HEK293 (cell line): ENCODE data around the gene LCN12.

Experiments
- CTCF ChIA-PET: fragments of 350-600 bp; formaldehyde crosslinking; extraction: SDS; loops from one replicate; lab custom pipeline; 2021; ENCODE audit warnings: antibody characterized with exemption; lab: Yijun Ruan, JAX
- POLR2A ChIA-PET: fragments of 300-600 bp; formaldehyde crosslinking; extraction: SDS; loops from one replicate; lab custom pipeline; 2020; ENCODE audit warnings: antibody characterized with exemption, inconsistent platforms; lab: Yijun Ruan, JAX
- H3K27ac ChIP-seq: fragments of 200-500 bp; sonication (Bioruptor generic); 2 replicates; pipeline ENCODE4 v1.5.1; 2014; ENCODE audit warnings: low read depth, low read length, control low read depth, inconsistent platforms; ENCODE audit errors: extremely low read depth
- H3K36me3 ChIP-seq, 2 experiments: fragments of 200-500 bp in 1 of 2; sonication (Bioruptor generic) in 1 of 2; 1 replicate in 1 of 2; 2 replicates in 1 of 2; pipeline ENCODE4 v1.5.1; 2014 to 2017; ENCODE audit warnings: inconsistent platforms in 2 of 2, low read length in 2 of 2; ENCODE audit not compliant: control insufficient read depth in 2 of 2, insufficient read depth in 1 of 2
- H3K4me1 ChIP-seq: fragments of 200-500 bp; sonication (Bioruptor generic); 2 replicates; pipeline ENCODE4 v1.5.1; 2014; ENCODE audit warnings: mild to moderate bottlenecking, low read length, inconsistent platforms; ENCODE audit not compliant: control insufficient read depth, insufficient read depth
- H3K4me3 ChIP-seq: 2 replicates; pipeline ENCODE4 v1.5.1; 2011; ENCODE audit warnings: low read depth, mild to moderate bottlenecking, control low read depth, low read length, moderate library complexity
- H3K9me3 ChIP-seq: fragments of 200-500 bp; sonication (Bioruptor generic); 2 replicates; pipeline ENCODE4 v1.5.1; 2014; ENCODE audit warnings: low read depth, low read length, inconsistent platforms; ENCODE audit not compliant: control insufficient read depth, insufficient read depth
- EGR2 ChIP-seq: fragments of 450-650 bp; formaldehyde crosslinking; IDR thresholded peaks from 2 replicates; pipeline ENCODE4 v1.5.1; 2016; ENCODE audit warnings: low read depth, missing biosample characterization, missing genetic modification characterization
- KLF10 ChIP-seq: fragments of 450-650 bp; IDR thresholded peaks from 2 replicates; pipeline ENCODE4 v1.5.1; 2018; ENCODE audit warnings: missing biosample characterization, mild to moderate bottlenecking, missing genetic modification characterization
- PRDM4 ChIP-seq: fragments of 450-650 bp; formaldehyde crosslinking; IDR thresholded peaks from 2 replicates; pipeline ENCODE4 v1.5.1; 2017; ENCODE audit warnings: missing biosample characterization, missing genetic modification characterization
- SCRT2 ChIP-seq: fragments of 450-650 bp; formaldehyde crosslinking; IDR thresholded peaks from 2 replicates; pipeline ENCODE4 v1.5.1; 2016; ENCODE audit warnings: missing biosample characterization, missing genetic modification characterization
- ZFHX2 ChIP-seq: fragments of 450-650 bp; formaldehyde crosslinking; conservative IDR thresholded peaks from 2 replicates; pipeline ENCODE4 v1.5.1; 2016; ENCODE audit warnings: missing biosample characterization, missing genetic modification characterization
- ZNF16 ChIP-seq: fragments of 450-650 bp; formaldehyde crosslinking; IDR thresholded peaks from 2 replicates; pipeline ENCODE4 v1.5.1; 2016; ENCODE audit warnings: low read depth, missing biosample characterization, missing genetic modification characterization
- ZNF202 ChIP-seq: fragments of 450-650 bp; formaldehyde crosslinking; IDR thresholded peaks from 2 replicates; pipeline ENCODE4 v1.5.1; 2016; ENCODE audit warnings: missing biosample characterization, missing genetic modification characterization, borderline replicate concordance
- ZNF341 ChIP-seq: fragments of 450-650 bp; formaldehyde crosslinking; IDR thresholded peaks from 2 replicates; pipeline ENCODE4; 2016; ENCODE audit warnings: low read depth, missing biosample characterization, missing genetic modification characterization
- ZNF416 ChIP-seq: fragments of 450-650 bp; formaldehyde crosslinking; IDR thresholded peaks from 2 replicates; pipeline ENCODE4 v1.5.1; 2016; ENCODE audit warnings: missing biosample characterization, missing genetic modification characterization
- ZNF473 ChIP-seq: fragments of 450-650 bp; formaldehyde crosslinking; IDR thresholded peaks from 2 replicates; pipeline ENCODE4 v1.5.1; 2017; ENCODE audit warnings: missing biosample characterization, missing genetic modification characterization
- ZNF529 ChIP-seq: fragments of 450-650 bp; formaldehyde crosslinking; IDR thresholded peaks from 2 replicates; pipeline ENCODE4 v1.5.1; 2017; ENCODE audit warnings: missing genetic modification characterization, missing biosample characterization; ENCODE audit not compliant: insufficient replicate concordance
- ZNF530 ChIP-seq: fragments of 450-650 bp; formaldehyde crosslinking; IDR thresholded peaks from 2 replicates; pipeline ENCODE4 v1.5.1; 2016; ENCODE audit warnings: low read depth, missing biosample characterization, missing genetic modification characterization
- ZNF544 ChIP-seq: fragments of 450-650 bp; formaldehyde crosslinking; IDR thresholded peaks from 2 replicates; pipeline ENCODE4 v1.5.0; 2017; ENCODE audit warnings: missing biosample characterization, missing genetic modification characterization
- ZNF585B ChIP-seq: fragments of 450-650 bp; formaldehyde crosslinking; IDR thresholded peaks from 2 replicates; pipeline ENCODE4 v1.5.1; 2016; ENCODE audit warnings: missing biosample characterization, missing genetic modification characterization
- ZNF600 ChIP-seq: fragments of 450-650 bp; formaldehyde crosslinking; IDR thresholded peaks from 2 replicates; pipeline ENCODE4 v1.5.1; 2016; ENCODE audit warnings: missing biosample characterization, missing genetic modification characterization
- ZNF610 ChIP-seq: fragments of 450-650 bp; formaldehyde crosslinking; IDR thresholded peaks from 2 replicates; pipeline ENCODE4 v1.5.1; 2016; ENCODE audit warnings: missing biosample characterization, missing genetic modification characterization, borderline replicate concordance
- ZNF791 ChIP-seq: fragments of 450-650 bp; formaldehyde crosslinking; IDR thresholded peaks from 2 replicates; pipeline ENCODE4 v1.5.1; 2016; ENCODE audit warnings: missing biosample characterization, missing genetic modification characterization
- ZNF830 ChIP-seq: fragments of 450-650 bp; IDR thresholded peaks from 2 replicates; pipeline ENCODE4 v1.5.0; 2018; ENCODE audit warnings: missing biosample characterization, missing genetic modification characterization, low read depth, mild to moderate bottlenecking, moderate library complexity
- ZNF843 ChIP-seq: fragments of 450-650 bp; formaldehyde crosslinking; IDR thresholded peaks from 2 replicates; pipeline ENCODE4 v1.5.1; 2016; ENCODE audit warnings: missing biosample characterization, missing genetic modification characterization
- TF ChIP-seq, protein P1 (sequence below): fragments of 450-650 bp; formaldehyde crosslinking; IDR thresholded peaks from 2 replicates; pipeline ENCODE4 v1.5.1; 2016; ENCODE audit warnings: missing biosample characterization, missing genetic modification characterization
- TF ChIP-seq, protein P2 (sequence below): sonication (generic); formaldehyde crosslinking; IDR thresholded peaks from 2 replicates; pipeline ENCODE4 v1.8.1; 2022; ENCODE audit warnings: mild to moderate bottlenecking, moderate library complexity, missing genetic modification reagents
- TF ChIP-seq, protein P3 (sequence below): fragments of 450-650 bp; IDR thresholded peaks from 2 replicates; pipeline ENCODE4 v1.5.1; 2018; ENCODE audit warnings: missing biosample characterization, missing genetic modification characterization

The LCN12 gene

GRCh38 chr9:136926154-136926704, 25.8 kb upstream of the LCN12 start:
- no peak overlapping the region for H3K4me3 ChIP-seq
- peaks cover 5 to 57% of the 10 kb centered on the region in 2 experiments; a peak in 2 of 3 replicates for H3K36me3 ChIP-seq
- POLR2A ChIA-PET = no interaction called here
- H3K27ac ChIP-seq = no peak overlapping the region
- H3K9me3 ChIP-seq = no peaks in the 10 kb centered on the region
- H3K4me1 ChIP-seq = no peaks in the 10 kb centered on the region
- TF ChIP-seq SCRT2 (no peak), ZNF341 (peak; percentile 64), EGR2 (peak; percentile 56; the same call in 1 of the 2 replicates), ZNF530 (tag by site-specific recombination) (no peak), ZNF473 (tag by site-specific recombination) (no peak), ZFHX2 (tag by site-specific recombination) (peak; percentile 73), ZNF16 (tag by site-specific recombination) (no peak), ZNF843 (tag by site-specific recombination) (no peak), ZNF202 (no peak), ZNF791 (tag by site-specific recombination) (no peak)
- TF ChIP-seq, protein P1, sequence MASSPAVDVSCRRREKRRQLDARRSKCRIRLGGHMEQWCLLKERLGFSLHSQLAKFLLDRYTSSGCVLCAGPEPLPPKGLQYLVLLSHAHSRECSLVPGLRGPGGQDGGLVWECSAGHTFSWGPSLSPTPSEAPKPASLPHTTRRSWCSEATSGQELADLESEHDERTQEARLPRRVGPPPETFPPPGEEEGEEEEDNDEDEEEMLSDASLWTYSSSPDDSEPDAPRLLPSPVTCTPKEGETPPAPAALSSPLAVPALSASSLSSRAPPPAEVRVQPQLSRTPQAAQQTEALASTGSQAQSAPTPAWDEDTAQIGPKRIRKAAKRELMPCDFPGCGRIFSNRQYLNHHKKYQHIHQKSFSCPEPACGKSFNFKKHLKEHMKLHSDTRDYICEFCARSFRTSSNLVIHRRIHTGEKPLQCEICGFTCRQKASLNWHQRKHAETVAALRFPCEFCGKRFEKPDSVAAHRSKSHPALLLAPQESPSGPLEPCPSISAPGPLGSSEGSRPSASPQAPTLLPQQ (tag by site-specific recombination) = no peak
- TF ChIP-seq, protein P2, sequence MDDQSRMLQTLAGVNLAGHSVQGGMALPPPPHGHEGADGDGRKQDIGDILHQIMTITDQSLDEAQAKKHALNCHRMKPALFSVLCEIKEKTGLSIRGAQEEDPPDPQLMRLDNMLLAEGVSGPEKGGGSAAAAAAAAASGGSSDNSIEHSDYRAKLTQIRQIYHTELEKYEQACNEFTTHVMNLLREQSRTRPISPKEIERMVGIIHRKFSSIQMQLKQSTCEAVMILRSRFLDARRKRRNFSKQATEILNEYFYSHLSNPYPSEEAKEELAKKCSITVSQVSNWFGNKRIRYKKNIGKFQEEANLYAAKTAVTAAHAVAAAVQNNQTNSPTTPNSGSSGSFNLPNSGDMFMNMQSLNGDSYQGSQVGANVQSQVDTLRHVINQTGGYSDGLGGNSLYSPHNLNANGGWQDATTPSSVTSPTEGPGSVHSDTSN (CRISPR knock-in tag) = no peak
- CTCF ChIA-PET = interaction anchor here (0.6 to 1.4 kb wide), 4 partner anchors 20 to 109 kb away, joined by 3 read pairs; no protein-coding TSS in a partner anchor

- POLR2A ChIA-PET = no interaction called here
- no peak for TF ChIP-seq ZNF544
Measured at GRCh38 chr9:136926749-136927148, 25.3 kb upstream of the LCN12 start.

GRCh38 chr9:136927343-136928271, 24.5 kb upstream of the LCN12 start:
- TF ChIP-seq, protein P3, sequence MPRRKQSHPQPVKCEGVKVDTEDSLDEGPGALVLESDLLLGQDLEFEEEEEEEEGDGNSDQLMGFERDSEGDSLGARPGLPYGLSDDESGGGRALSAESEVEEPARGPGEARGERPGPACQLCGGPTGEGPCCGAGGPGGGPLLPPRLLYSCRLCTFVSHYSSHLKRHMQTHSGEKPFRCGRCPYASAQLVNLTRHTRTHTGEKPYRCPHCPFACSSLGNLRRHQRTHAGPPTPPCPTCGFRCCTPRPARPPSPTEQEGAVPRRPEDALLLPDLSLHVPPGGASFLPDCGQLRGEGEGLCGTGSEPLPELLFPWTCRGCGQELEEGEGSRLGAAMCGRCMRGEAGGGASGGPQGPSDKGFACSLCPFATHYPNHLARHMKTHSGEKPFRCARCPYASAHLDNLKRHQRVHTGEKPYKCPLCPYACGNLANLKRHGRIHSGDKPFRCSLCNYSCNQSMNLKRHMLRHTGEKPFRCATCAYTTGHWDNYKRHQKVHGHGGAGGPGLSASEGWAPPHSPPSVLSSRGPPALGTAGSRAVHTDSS (tag by site-specific recombination) = no peak
- TF ChIP-seq ZNF600 (tag by site-specific recombination) (0 out of 2 replicates have a peak, but pooled peaks have one; percentile 34), KLF10 (tag by site-specific recombination) (no peak), ZNF610 (tag by site-specific recombination) (no peak), ZNF529 (tag by site-specific recombination) (no peak), ZNF830 (no peak), ZNF585B (tag by site-specific recombination) (no peak), ZNF416 (tag by site-specific recombination) (no peak), PRDM4 (tag by site-specific recombination) (peak; percentile 92)
- CTCF ChIA-PET = interaction anchor here (1.4 to 1.5 kb wide), 2 partner anchors 101 to 102 kb away, joined by 3 read pairs; no protein-coding TSS in a partner anchor
- no peaks in the 10 kb centered on the region for H3K9me3 ChIP-seq
- H3K27ac ChIP-seq = no peak overlapping the region
- H3K4me1 ChIP-seq = no peaks in the 10 kb centered on the region
- POLR2A ChIA-PET = interaction anchor here (1.2 kb wide), 1 partner anchor 10 kb away, joined by 4 read pairs; no protein-coding TSS in a partner anchor
- peaks cover 5 to 48% of the 10 kb centered on the region in 2 experiments; a peak in 2 of 3 replicates for H3K36me3 ChIP-seq
- no peak overlapping the region for H3K4me3 ChIP-seq

More at GRCh38 chr9:136926749-136927148, 25.3 kb upstream of the LCN12 start:
- H3K27ac ChIP-seq = no peak overlapping the region
- no peaks in the 10 kb centered on the region for H3K9me3 ChIP-seq
- CTCF ChIA-PET = interaction anchor here (0.6 to 1.4 kb wide), 4 partner anchors 21 to 109 kb away, joined by 3 read pairs; no protein-coding TSS in a partner anchor
- H3K36me3 ChIP-seq = peaks cover 5 to 56% of the 10 kb centered on the region in 2 experiments; a peak in 2 of 3 replicates
- no peak overlapping the region for H3K4me3 ChIP-seq
- H3K4me1 ChIP-seq = no peaks in the 10 kb centered on the region
